GM23338 (cell line): ENCODE measurements around the gene TFPI. TPM values are rescaled to one million over a fixed set of nuclear protein-coding genes. Genes with fewer than 3 reads are reported as not detected.
A peak's percentile ranks its signal among the peaks of the same experiment; 100 is the strongest.

ENCODE experiments used
- ATAC-seq: fragments of 200-7000 bp; cut with Tn5 transposase; 3 replicates; pipeline ENCODE4 v1.9.1; 2020
- DNase-seq: peaks from one replicate; pipeline ENCODE4 v3.0.0-alpha.2; 2015; ENCODE audit warnings: low spot score
- H2AFZ ChIP-seq: fragments of 200-600 bp; sonication (generic); 2 replicates; pipeline ENCODE4 v1.8.0; 2016; ENCODE audit warnings: antibody characterized with exemption, mild to moderate bottlenecking, moderate library complexity
- H3F3A ChIP-seq: fragments of 200-600 bp; sonication (generic); replicated peaks from 2 replicates; pipeline ENCODE4 v1.8.0; 2017; ENCODE audit warnings: antibody characterized with exemption, mixed run types, low read depth
- H3K27ac ChIP-seq: fragments of 200-600 bp; sonication (generic); 2 replicates; pipeline ENCODE4 v1.6.1; 2016; ENCODE audit warnings: low read depth
- H3K27me3 ChIP-seq: fragments of 200-600 bp; sonication (generic); 2 replicates; pipeline ENCODE4 v1.8.0; 2016; ENCODE audit warnings: mild to moderate bottlenecking, mixed run types, moderate library complexity; ENCODE audit not compliant: insufficient read depth
- H3K36me3 ChIP-seq: fragments of 200-600 bp; sonication (generic); 2 replicates; pipeline ENCODE4 v1.8.0; 2016; ENCODE audit warnings: mild to moderate bottlenecking; ENCODE audit not compliant: insufficient read depth
- H3K4me1 ChIP-seq: fragments of 200-600 bp; sonication (generic); 2 replicates; pipeline ENCODE4 v1.8.0; 2016; ENCODE audit warnings: mild to moderate bottlenecking, moderate library complexity; ENCODE audit not compliant: insufficient read depth
- H3K4me2 ChIP-seq: fragments of 200-600 bp; sonication (generic); 2 replicates; pipeline ENCODE4 v1.7.1; 2017; ENCODE audit warnings: mixed run types
- H3K4me3 ChIP-seq: fragments of 200-600 bp; sonication (generic); 2 replicates; pipeline ENCODE4 v1.6.1; 2016; ENCODE audit warnings: mixed run types
- H3K79me2 ChIP-seq: fragments of 200-600 bp; sonication (generic); replicated peaks from 2 replicates; pipeline ENCODE4 v1.8.0; 2017; ENCODE audit warnings: mild to moderate bottlenecking; ENCODE audit not compliant: insufficient read depth
- H3K9me2 ChIP-seq: fragments of 200-600 bp; sonication (generic); 2 replicates; pipeline ENCODE4 v1.8.0; 2017; ENCODE audit not compliant: insufficient read depth
- H4K20me1 ChIP-seq: fragments of 200-600 bp; sonication (generic); replicated peaks from 2 replicates; pipeline ENCODE4 v1.8.0; 2017; ENCODE audit warnings: mild to moderate bottlenecking; ENCODE audit not compliant: insufficient read depth
- H3K27ac Mint-ChIP-seq: 2 replicates; pipeline ENCODE4 v1.8.0; 2020; ENCODE audit warnings: inconsistent platforms, mild to moderate bottlenecking, moderate library complexity, mixed read lengths
- H3K27me3 Mint-ChIP-seq: 3 replicates; pipeline ENCODE4 v1.8.0; 2022; ENCODE audit warnings: low read depth, mild to moderate bottlenecking, moderate library complexity, mixed read lengths, inconsistent platforms; ENCODE audit not compliant: insufficient read depth, poor library complexity
- H3K36me3 Mint-ChIP-seq: 3 replicates; pipeline ENCODE4 v1.8.0; 2021; ENCODE audit warnings: low read depth, mild to moderate bottlenecking, inconsistent platforms, moderate library complexity, mixed read lengths
- H3K4me1 Mint-ChIP-seq: 3 replicates; pipeline ENCODE4 v1.8.0; 2020; ENCODE audit warnings: mild to moderate bottlenecking, inconsistent platforms, mixed read lengths
- H3K4me3 Mint-ChIP-seq: 3 replicates; pipeline ENCODE4 v1.8.0; 2021; ENCODE audit warnings: moderate library complexity, mild to moderate bottlenecking, inconsistent platforms, mixed read lengths
- H3K9me3 Mint-ChIP-seq: 3 replicates; pipeline ENCODE4 v1.8.0; 2020; ENCODE audit warnings: moderate library complexity, mild to moderate bottlenecking, inconsistent platforms, mixed read lengths
- CTCF ChIP-seq, 2 experiments: fragments of 200-600 bp in 1 of 2; sonication (generic) in 1 of 2; conservative IDR thresholded peaks; 2 replicates each; pipeline versions ENCODE4 v1.5.1 to v1.6.1; 2016 to 2017; ENCODE audit warnings: antibody characterized with exemption in 2 of 2, low read depth in 2 of 2, mild to moderate bottlenecking in 2 of 2, moderate library complexity in 1 of 2
- EZH2 ChIP-seq: fragments of 200-600 bp; sonication (generic); IDR thresholded peaks from one replicate; pipeline ENCODE4 v1.8.0; 2017; ENCODE audit warnings: antibody characterized with exemption, mild to moderate bottlenecking, low read depth; ENCODE audit not compliant: unreplicated experiment
- REST ChIP-seq: IDR thresholded peaks from one replicate; pipeline ENCODE4 v1.6.1; 2018; ENCODE audit warnings: antibody characterized with exemption; ENCODE audit not compliant: unreplicated experiment
- polyA plus RNA-seq: library from polyadenylated mRNA; unstranded; fragments of >200 nt; fragmentation: Nextera tagmentation; extraction: Ambion mirVana; gene quantifications from 2 replicates; pipeline ENCODE4 v1.2.1, GENCODE V29; 2016
- total RNA-seq: library from RNA; depleted of rRNA; stranded (reverse); fragments of >200 nt; shearing (Covaris generic); gene quantifications from 2 replicates; pipeline ENCODE4 v1.2.3, GENCODE V29; 2014
- TF ChIP-seq, protein P1 (sequence below): fragments of 250-450 bp; sonication (Bioruptor Pico); IDR thresholded peaks from 2 replicates; pipeline ENCODE4 v1.5.0; 2020; ENCODE audit warnings: mild to moderate bottlenecking, moderate library complexity

The TFPI gene
- total and polyA plus RNA-seq, 2 experiments from 2014 or later = 1.8 to 1.9 TPM

DNA sequence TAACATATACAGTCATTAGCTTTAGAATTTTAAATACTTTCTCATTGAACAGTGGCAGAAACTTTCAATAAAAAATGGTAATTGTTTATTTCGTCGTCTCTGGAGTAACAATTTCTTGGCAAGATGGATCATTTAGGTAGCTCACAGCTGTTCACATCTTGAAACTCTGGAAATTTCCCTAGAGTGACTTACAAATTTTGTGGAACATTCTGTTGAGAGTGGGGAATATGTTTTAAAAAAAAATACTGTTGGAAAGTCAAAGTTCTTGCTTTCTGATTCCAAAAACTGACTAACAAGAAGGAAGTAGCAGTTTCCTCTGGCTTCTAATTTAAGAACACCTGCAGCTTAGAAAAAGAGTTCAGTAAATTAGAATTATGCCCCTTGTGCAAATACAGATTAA, 95.0 kb downstream of the TFPI start (continued):
- TF ChIP-seq, protein P1, sequence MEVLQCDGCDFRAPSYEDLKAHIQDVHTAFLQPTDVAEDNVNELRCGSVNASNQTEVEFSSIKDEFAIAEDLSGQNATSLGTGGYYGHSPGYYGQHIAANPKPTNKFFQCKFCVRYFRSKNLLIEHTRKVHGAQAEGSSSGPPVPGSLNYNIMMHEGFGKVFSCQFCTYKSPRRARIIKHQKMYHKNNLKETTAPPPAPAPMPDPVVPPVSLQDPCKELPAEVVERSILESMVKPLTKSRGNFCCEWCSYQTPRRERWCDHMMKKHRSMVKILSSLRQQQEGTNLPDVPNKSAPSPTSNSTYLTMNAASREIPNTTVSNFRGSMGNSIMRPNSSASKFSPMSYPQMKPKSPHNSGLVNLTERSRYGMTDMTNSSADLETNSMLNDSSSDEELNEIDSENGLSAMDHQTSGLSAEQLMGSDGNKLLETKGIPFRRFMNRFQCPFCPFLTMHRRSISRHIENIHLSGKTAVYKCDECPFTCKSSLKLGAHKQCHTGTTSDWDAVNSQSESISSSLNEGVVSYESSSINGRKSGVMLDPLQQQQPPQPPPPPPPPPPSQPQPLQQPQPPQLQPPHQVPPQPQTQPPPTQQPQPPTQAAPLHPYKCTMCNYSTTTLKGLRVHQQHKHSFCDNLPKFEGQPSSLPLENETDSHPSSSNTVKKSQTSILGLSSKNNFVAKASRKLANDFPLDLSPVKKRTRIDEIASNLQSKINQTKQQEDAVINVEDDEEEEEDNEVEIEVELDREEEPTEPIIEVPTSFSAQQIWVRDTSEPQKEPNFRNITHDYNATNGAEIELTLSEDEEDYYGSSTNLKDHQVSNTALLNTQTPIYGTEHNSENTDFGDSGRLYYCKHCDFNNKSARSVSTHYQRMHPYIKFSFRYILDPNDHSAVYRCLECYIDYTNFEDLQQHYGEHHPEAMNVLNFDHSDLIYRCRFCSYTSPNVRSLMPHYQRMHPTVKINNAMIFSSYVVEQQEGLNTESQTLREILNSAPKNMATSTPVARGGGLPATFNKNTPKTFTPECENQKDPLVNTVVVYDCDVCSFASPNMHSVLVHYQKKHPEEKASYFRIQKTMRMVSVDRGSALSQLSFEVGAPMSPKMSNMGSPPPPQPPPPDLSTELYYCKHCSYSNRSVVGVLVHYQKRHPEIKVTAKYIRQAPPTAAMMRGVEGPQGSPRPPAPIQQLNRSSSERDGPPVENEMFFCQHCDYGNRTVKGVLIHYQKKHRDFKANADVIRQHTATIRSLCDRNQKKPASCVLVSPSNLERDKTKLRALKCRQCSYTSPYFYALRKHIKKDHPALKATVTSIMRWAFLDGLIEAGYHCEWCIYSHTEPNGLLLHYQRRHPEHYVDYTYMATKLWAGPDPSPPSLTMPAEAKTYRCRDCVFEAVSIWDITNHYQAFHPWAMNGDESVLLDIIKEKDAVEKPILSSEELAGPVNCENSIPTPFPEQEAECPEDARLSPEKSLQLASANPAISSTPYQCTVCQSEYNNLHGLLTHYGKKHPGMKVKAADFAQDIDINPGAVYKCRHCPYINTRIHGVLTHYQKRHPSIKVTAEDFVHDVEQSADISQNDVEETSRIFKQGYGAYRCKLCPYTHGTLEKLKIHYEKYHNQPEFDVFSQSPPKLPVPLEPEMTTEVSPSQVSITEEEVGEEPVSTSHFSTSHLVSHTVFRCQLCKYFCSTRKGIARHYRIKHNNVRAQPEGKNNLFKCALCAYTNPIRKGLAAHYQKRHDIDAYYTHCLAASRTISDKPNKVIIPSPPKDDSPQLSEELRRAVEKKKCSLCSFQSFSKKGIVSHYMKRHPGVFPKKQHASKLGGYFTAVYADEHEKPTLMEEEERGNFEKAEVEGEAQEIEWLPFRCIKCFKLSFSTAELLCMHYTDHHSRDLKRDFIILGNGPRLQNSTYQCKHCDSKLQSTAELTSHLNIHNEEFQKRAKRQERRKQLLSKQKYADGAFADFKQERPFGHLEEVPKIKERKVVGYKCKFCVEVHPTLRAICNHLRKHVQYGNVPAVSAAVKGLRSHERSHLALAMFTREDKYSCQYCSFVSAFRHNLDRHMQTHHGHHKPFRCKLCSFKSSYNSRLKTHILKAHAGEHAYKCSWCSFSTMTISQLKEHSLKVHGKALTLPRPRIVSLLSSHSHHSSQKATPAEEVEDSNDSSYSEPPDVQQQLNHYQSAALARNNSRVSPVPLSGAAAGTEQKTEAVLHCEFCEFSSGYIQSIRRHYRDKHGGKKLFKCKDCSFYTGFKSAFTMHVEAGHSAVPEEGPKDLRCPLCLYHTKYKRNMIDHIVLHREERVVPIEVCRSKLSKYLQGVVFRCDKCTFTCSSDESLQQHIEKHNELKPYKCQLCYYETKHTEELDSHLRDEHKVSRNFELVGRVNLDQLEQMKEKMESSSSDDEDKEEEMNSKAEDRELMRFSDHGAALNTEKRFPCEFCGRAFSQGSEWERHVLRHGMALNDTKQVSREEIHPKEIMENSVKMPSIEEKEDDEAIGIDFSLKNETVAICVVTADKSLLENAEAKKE (CRISPR knock-in tag) = no peak
- TF ChIP-seq EZH2 = no peak

- TF ChIP-seq REST (no peak), CTCF (conservative IDR thresholded peaks at IDR 0.05; ENCODE audit: low read depth in 2 of 2) (peak; percentile 64 to 79)
- Mint-ChIP-seq H3K9me3 (no peaks in the 10 kb centered on the region; the same call in 2 of the 3 replicates), H3K27ac (no peak overlapping the region), H3K36me3 (no peaks in the 10 kb centered on the region), H3K4me1 (peaks cover 5% of the 10 kb centered on the region; the same call in 2 of the 3 replicates), H3K4me3 (no peak overlapping the region), H3K27me3 (peaks cover 3% of the 10 kb centered on the region)
- Histone ChIP-seq H3K27ac (no peak overlapping the region), H3K4me2 (no peak overlapping the region), H3K79me2 (no peaks in the 10 kb centered on the region), H3F3A (no peaks in the 10 kb centered on the region), H4K20me1 (no peaks in the 10 kb centered on the region), H3K9me2 (no peaks in the 10 kb centered on the region), H3K27me3 (no peaks in the 10 kb centered on the region), H3K4me3 (no peak overlapping the region), H3K36me3 (no peaks in the 10 kb centered on the region), H3K4me1 (no peaks in the 10 kb centered on the region), H2AFZ (no peak overlapping the region)
- ATAC-seq (no peak), DNase-seq (peak; percentile 65)
Measured at GRCh38 chr2:187453078-187453641, 101.1 kb downstream of the TFPI start.
